ENCODE results near the gene ZMIZ2.
"Not testable (repeated sequence)": the region's sequence is repeated elsewhere in the genome, so short reads cannot be mapped to it uniquely, and the experiment has no call there.

Gene ZMIZ2

GRCh38 chr7:44803828-44804519, 55.3 kb downstream of the ZMIZ2 start:
- DNase-seq, result not testable (repeated sequence)

- DNase-seq, result no peak
Observed at GRCh38 chr7:44805950-44806349, 57.3 kb downstream of the ZMIZ2 start.

- no peak for DNase-seq
Observed at GRCh38 chr7:44808914-44809393, 60.3 kb downstream of the ZMIZ2 start.

GRCh38 chr7:44811093-44811492, 62.4 kb downstream of the ZMIZ2 start:
- no peak for DNase-seq

- DNase-seq, result no peak
Observed at GRCh38 chr7:44811571-44811970, 62.9 kb downstream of the ZMIZ2 start.

- peak; percentile 23 for DNase-seq
Observed at GRCh38 chr7:44814919-44815318, 66.3 kb downstream of the ZMIZ2 start.

GRCh38 chr7:44819292-44819691, 70.6 kb downstream of the ZMIZ2 start:
- no peak for DNase-seq
